ENCODE results near the gene USP21.
A peak's percentile ranks its signal among the peaks of the same experiment; 100 is the strongest.

Gene USP21

DNA sequence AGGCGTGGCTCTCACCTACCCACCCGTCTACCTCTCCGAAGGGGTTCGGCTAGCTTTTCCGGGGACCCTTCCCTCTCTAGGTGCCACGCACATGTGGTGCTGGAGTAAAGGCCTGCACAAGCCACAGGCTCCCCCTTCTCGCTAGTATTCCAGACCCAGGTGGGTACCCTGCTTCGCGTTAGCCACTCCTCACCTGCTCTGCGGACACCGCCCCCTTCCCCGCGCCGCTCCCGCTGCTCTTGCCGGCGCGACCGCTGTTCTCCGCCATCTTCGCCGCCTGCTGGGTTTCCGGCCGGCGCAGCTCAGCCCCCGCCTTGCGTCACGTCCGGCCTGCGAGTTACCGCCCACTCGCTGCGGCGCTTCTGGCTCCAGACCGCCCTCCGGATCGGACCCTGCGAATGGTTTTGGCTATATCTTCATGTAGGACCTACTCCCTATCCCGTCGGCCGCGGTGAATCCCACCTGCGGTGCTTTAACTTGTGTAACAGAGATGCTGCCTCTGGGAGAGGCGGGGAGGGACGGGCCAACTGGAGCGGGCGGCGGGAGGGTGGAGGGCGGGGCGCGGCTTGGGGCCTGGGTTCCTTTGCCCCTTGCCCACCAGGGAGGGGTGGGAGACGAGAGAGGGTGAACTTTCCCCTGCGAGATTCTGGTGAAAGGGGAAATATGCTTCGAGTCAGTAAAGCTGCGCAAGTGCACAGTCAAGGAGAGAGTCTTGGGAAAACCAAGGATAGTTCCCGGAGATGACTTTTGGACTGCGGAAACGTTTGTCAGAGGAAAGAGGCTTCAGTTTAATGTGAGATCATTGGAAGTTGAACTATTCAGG, 41.3 kb upstream of the USP21 start, which contains the start of the genes NIT1 and PFDN2:
TSS of gene NIT1 (plus strand) at position 347 of the 823 bp plus-strand sequence. CDS start at position 419, 72 bp downstream.
TSS of gene PFDN2 (minus strand) at position 279 of the 823 bp plus-strand sequence. CDS start at position 268, 11 bp downstream.
- WGBS = under 1% methylated on average over 57 of the region's 58 CpGs

DNA sequence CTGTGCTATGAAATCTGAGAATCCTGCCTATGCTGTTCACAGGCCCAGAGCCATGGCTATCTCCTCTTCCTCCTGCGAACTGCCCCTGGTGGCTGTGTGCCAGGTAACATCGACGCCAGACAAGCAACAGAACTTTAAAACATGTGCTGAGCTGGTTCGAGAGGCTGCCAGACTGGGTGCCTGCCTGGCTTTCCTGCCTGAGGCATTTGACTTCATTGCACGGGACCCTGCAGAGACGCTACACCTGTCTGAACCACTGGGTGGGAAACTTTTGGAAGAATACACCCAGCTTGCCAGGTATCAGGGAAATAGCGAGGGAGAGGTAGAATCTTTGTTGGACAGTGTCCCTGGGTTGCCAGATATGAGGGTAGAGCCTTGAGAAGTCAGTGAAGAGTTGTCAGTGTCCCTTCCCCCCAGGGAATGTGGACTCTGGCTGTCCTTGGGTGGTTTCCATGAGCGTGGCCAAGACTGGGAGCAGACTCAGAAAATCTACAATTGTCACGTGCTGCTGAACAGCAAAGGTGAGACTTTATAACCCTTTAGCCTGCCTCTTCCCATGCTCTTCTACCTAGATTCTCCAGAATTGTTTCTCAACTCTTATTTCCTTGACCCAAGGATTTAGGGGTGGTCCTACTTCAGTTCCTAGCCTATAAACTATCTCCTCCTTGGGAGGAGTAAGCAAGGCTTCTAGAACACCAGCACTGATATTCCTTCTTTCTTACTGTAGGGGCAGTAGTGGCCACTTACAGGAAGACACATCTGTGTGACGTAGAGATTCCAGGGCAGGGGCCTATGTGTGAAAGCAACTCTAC, 40.0 kb upstream of the USP21 start:
- Histone ChIP-seq H3K27me3 (ENCODE audit: control insufficient read depth in 1 of 2, insufficient read depth in 1 of 2, low read length in 2 of 2) (no peaks in the 10 kb centered on the region), H2AK5ac (ENCODE audit: low read length, severe bottlenecking) (peak overlapping the region; percentile 41), H3K23ac (ENCODE audit: low read length in 2 of 2) (no peak overlapping the region), H2BK12ac (ENCODE audit: low read length in 2 of 2) (peak overlapping the region in 1 of 2 experiments; percentile 31), H4K91ac (ENCODE audit: low read length) (no peak overlapping the region), H2BK15ac (ENCODE audit: low read depth, poor library complexity, severe bottlenecking) (no peak overlapping the region), H3K9ac (ENCODE audit: low read length) (peak overlapping the region; percentile 100), H3K4me3 (ENCODE audit: insufficient read depth in 1 of 2, low read depth in 1 of 2, low read length in 2 of 2) (peak overlapping the region in 1 of 2 experiments; percentile 100), H3K9me3 (ENCODE audit: control insufficient read depth, low read length) (no peaks in the 10 kb centered on the region), H3K18ac (ENCODE audit: low read depth in 1 of 2, low read length in 2 of 2) (peak overlapping the region; percentile 14 to 46), H3K4ac (ENCODE audit: low read depth in 1 of 2, low read length in 2 of 2) (no peak overlapping the region), H3K14ac (ENCODE audit: low read length in 2 of 2) (peak overlapping the region in 1 of 2 experiments; percentile 36), H3K4me1 (ENCODE audit: control insufficient read depth, insufficient read depth, low read depth, low read length) (peaks cover 25% of the 10 kb centered on the region), H2BK120ac (ENCODE audit: low read depth, low read length) (no peak overlapping the region), H2AFZ (ENCODE audit: low read depth, low read length) (no peak overlapping the region), H3K4me2 (ENCODE audit: low read length, poor library complexity, severe bottlenecking) (peak overlapping the region; percentile 61), H3K27ac (ENCODE audit: low read length, poor library complexity, severe bottlenecking) (peak overlapping the region; percentile 95), H2BK5ac (ENCODE audit: low read depth, low read length, poor library complexity, severe bottlenecking) (no peak overlapping the region), H3K79me1 (replicated peaks; ENCODE audit: low read length, poor library complexity, severe bottlenecking) (peaks cover 25% of the 10 kb centered on the region), H3K36me3 (ENCODE audit: control insufficient read depth in 1 of 2, insufficient read depth in 2 of 2, low read depth in 1 of 2, low read length in 2 of 2) (peaks cover 42 to 60% of the 10 kb centered on the region in 2 experiments), H4K8ac (ENCODE audit: low read length) (peak overlapping the region; percentile 22)
- DNase-seq = peak; percentile 88
- WGBS = 70% methylated on average over 10 of the region's 10 CpGs

More for the DNA sequence above, 41.3 kb upstream of the USP21 start, which contains the start of the genes NIT1 and PFDN2:
- Histone ChIP-seq H3K4me1 (ENCODE audit: control insufficient read depth, insufficient read depth, low read depth, low read length) (peaks cover 25% of the 10 kb centered on the region), H3K27ac (ENCODE audit: low read length, poor library complexity, severe bottlenecking) (peak within 1 kb of the TSS; percentile 95), H3K14ac (ENCODE audit: low read length in 2 of 2) (peak within 1 kb of the TSS in 1 of 2 experiments; percentile 78), H2BK5ac (ENCODE audit: low read depth, low read length, poor library complexity, severe bottlenecking) (peak within 1 kb of the TSS; percentile 77), H2BK12ac (ENCODE audit: low read length in 2 of 2) (peak within 1 kb of the TSS; percentile 31 to 85), H3K27me3 (ENCODE audit: control insufficient read depth in 1 of 2, insufficient read depth in 1 of 2, low read length in 2 of 2) (no peaks in the 10 kb centered on the region), H3K4ac (ENCODE audit: low read depth in 1 of 2, low read length in 2 of 2) (peak within 1 kb of the TSS; percentile 86 to 97), H3K9me3 (ENCODE audit: control insufficient read depth, low read length) (no peaks in the 10 kb centered on the region), H4K8ac (ENCODE audit: low read length) (peak within 1 kb of the TSS; percentile 90), H2BK120ac (ENCODE audit: low read depth, low read length) (peak within 1 kb of the TSS; percentile 66), H3K23ac (ENCODE audit: low read length in 2 of 2) (peak within 1 kb of the TSS in 1 of 2 experiments; percentile 92), H3K79me1 (replicated peaks; ENCODE audit: low read length, poor library complexity, severe bottlenecking) (peaks cover 18% of the 10 kb centered on the region), H3K9ac (ENCODE audit: low read length) (peak within 1 kb of the TSS; percentile 100), H3K4me2 (ENCODE audit: low read length, poor library complexity, severe bottlenecking) (peak within 1 kb of the TSS; percentile 76), H4K91ac (ENCODE audit: low read length) (peak within 1 kb of the TSS; percentile 90), H3K18ac (ENCODE audit: low read depth in 1 of 2, low read length in 2 of 2) (peak within 1 kb of the TSS; percentile 86 to 96), H3K36me3 (ENCODE audit: control insufficient read depth in 1 of 2, insufficient read depth in 2 of 2, low read depth in 1 of 2, low read length in 2 of 2) (peaks cover 32 to 59% of the 10 kb centered on the region in 2 experiments), H3K4me3 (ENCODE audit: insufficient read depth in 1 of 2, low read depth in 1 of 2, low read length in 2 of 2) (peak within 1 kb of the TSS; percentile 97 to 100), H2AK5ac (ENCODE audit: low read length, severe bottlenecking) (peak within 1 kb of the TSS; percentile 94), H2BK15ac (ENCODE audit: low read depth, poor library complexity, severe bottlenecking) (peak within 1 kb of the TSS; percentile 78), H2AFZ (ENCODE audit: low read depth, low read length) (peak within 1 kb of the TSS; percentile 85)
- DNase-seq = peak; percentile 88

DNA sequence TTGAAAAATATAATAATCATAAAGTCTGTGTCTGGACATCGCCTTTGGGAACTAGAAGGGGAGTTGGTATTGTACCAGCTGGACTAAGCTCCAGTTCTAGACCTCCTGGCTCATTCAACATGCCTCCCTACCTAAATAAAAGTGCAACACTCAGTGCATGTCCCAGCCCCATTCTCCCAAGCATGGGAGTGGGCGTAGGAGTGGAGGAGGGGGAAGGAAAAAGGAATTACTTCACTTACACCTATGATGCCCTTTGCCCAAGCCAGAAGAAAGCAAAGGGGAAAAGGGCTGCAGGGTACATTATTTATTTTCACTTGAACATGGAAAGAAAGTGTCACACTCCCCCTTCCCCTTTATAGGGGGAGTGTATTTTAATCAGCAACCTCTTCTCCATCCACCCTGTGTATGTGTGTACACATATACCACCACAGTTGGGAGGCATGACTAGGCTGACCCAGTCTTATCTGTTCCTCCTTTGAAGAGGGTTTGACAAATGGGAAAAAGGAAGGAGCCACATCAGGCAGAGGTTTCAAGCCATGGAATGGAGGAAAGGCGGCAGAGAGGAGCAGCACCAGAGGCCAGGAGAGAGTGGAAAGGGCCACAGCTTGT, 38.2 kb upstream of the USP21 start:
- H3K14ac ChIP-seq (ENCODE audit: low read length in 2 of 2) = no peak overlapping the region
- DNase-seq = no peak
- peaks cover 20% of the 10 kb centered on the region for H3K4me1 ChIP-seq (ENCODE audit: control insufficient read depth, insufficient read depth, low read depth, low read length)
- no peaks in the 10 kb centered on the region for H3K27me3 ChIP-seq (ENCODE audit: control insufficient read depth in 1 of 2, insufficient read depth in 1 of 2, low read length in 2 of 2)
- 100% methylated on average over 1 of the region's 3 CpGs for whole genome bisulfite sequencing
- no peak overlapping the region for H3K27ac ChIP-seq (ENCODE audit: low read length, poor library complexity, severe bottlenecking)
- H2BK5ac ChIP-seq (ENCODE audit: low read depth, low read length, poor library complexity, severe bottlenecking) = no peak overlapping the region
- no peak overlapping the region for H2BK12ac ChIP-seq (ENCODE audit: low read length in 2 of 2)
- H2AK5ac ChIP-seq (ENCODE audit: low read length, severe bottlenecking) = no peak overlapping the region
- H3K18ac ChIP-seq (ENCODE audit: low read depth in 1 of 2, low read length in 2 of 2) = no peak overlapping the region
- H3K4me3 ChIP-seq (ENCODE audit: insufficient read depth in 1 of 2, low read depth in 1 of 2, low read length in 2 of 2) = no peak overlapping the region
- H3K9me3 ChIP-seq (ENCODE audit: control insufficient read depth, low read length) = no peaks in the 10 kb centered on the region
- peaks cover 47 to 63% of the 10 kb centered on the region in 2 experiments for H3K36me3 ChIP-seq (ENCODE audit: control insufficient read depth in 1 of 2, insufficient read depth in 2 of 2, low read depth in 1 of 2, low read length in 2 of 2)
- H3K4ac ChIP-seq (ENCODE audit: low read depth in 1 of 2, low read length in 2 of 2) = no peak overlapping the region
- H4K91ac ChIP-seq (ENCODE audit: low read length) = no peak overlapping the region
- peaks cover 26% of the 10 kb centered on the region for H3K79me1 ChIP-seq (replicated peaks; ENCODE audit: low read length, poor library complexity, severe bottlenecking)
- no peak overlapping the region for H2BK120ac ChIP-seq (ENCODE audit: low read depth, low read length)
- no peak overlapping the region for H2BK15ac ChIP-seq (ENCODE audit: low read depth, poor library complexity, severe bottlenecking)
- no peak overlapping the region for H4K8ac ChIP-seq (ENCODE audit: low read length)
- no peak overlapping the region for H2AFZ ChIP-seq (ENCODE audit: low read depth, low read length)
- no peak overlapping the region for H3K23ac ChIP-seq (ENCODE audit: low read length in 2 of 2)
- H3K9ac ChIP-seq (ENCODE audit: low read length) = no peak overlapping the region
- H3K4me2 ChIP-seq (ENCODE audit: low read length, poor library complexity, severe bottlenecking) = no peak overlapping the region

All from mesenchymal stem cell (in vitro differentiated cells and primary cell).